HepG2 (cell line): ENCODE data around the gene PROCR. TPM values are rescaled to one million over a fixed set of nuclear protein-coding genes. Genes with fewer than 3 reads are reported as not detected.

ENCODE experiments used
- ARNTL ChIP-seq: sonication (generic); formaldehyde crosslinking; IDR thresholded peaks from 2 replicates; pipeline ENCODE4 v1.4.0; 2020; ENCODE audit warnings: mild to moderate bottlenecking, missing genetic modification reagents
- CBX1 ChIP-seq: IDR thresholded peaks from one replicate; pipeline ENCODE4 v1.6.1; 2016; ENCODE audit warnings: antibody characterized with exemption, low read depth
- TEAD3 ChIP-seq: optimal IDR thresholded peaks from 2 replicates; pipeline ENCODE3; 2016; ENCODE audit warnings: borderline replicate concordance
- YY1 ChIP-seq: IDR thresholded peaks from 2 replicates; pipeline ENCODE4 v1.6.1; 2011; ENCODE audit warnings: low read length, low read depth, moderate library complexity, mild to moderate bottlenecking; ENCODE audit not compliant: insufficient read depth, insufficient replicate concordance
- ZBTB3 ChIP-seq: sonication (generic); formaldehyde crosslinking; IDR thresholded peaks from 2 replicates; pipeline ENCODE4 v1.4.0; 2020; ENCODE audit warnings: low read depth, mild to moderate bottlenecking, moderate library complexity, missing genetic modification reagents, borderline replicate concordance
- ZNF326 ChIP-seq: sonication (generic); formaldehyde crosslinking; IDR thresholded peaks from 2 replicates; pipeline ENCODE4 v1.4.0; 2020; ENCODE audit warnings: missing genetic modification reagents, borderline replicate concordance
- ZNF431 ChIP-seq: sonication (generic); formaldehyde crosslinking; IDR thresholded peaks from 2 replicates; pipeline ENCODE4 v1.9.0; 2022; ENCODE audit warnings: missing genetic modification reagents, low read depth, mild to moderate bottlenecking, borderline replicate concordance
- ZNF451 ChIP-seq: sonication (generic); formaldehyde crosslinking; IDR thresholded peaks from 2 replicates; pipeline ENCODE4 v1.5.0; 2020; ENCODE audit warnings: mild to moderate bottlenecking, missing genetic modification reagents
- ZNF496 ChIP-seq: sonication (generic); formaldehyde crosslinking; IDR thresholded peaks from 2 replicates; pipeline ENCODE4 v1.8.1; 2023; ENCODE audit warnings: mild to moderate bottlenecking, moderate library complexity, missing genetic modification reagents; ENCODE audit not compliant: insufficient replicate concordance
- ZNF614 ChIP-seq: IDR thresholded peaks from 2 replicates; pipeline ENCODE4 v1.6.1; 2018; ENCODE audit warnings: missing biosample characterization, missing genetic modification reagents, inconsistent platforms, borderline replicate concordance
- ZNF619 ChIP-seq: sonication (generic); formaldehyde crosslinking; IDR thresholded peaks from 2 replicates; pipeline ENCODE4 v1.4.0; 2020; ENCODE audit warnings: mild to moderate bottlenecking, missing genetic modification reagents
- polyA plus RNA-seq, 8 experiments: library from polyadenylated mRNA; depleted of rRNA in 3 of 8; stranded (reverse) in 7 of 8; unstranded in 1 of 8; fragments of >200 nt; fragmentation: Illumina TruSeq in 4 of 8; extraction: Trizol in 4 of 8; gene quantifications; 2 replicates each; pipeline versions ENCODE4 v1.2.1 to v1.2.3, GENCODE V29; 2011 to 2016; ENCODE audit warnings: low read depth in 4 of 8, missing spikeins in 1 of 8, mixed read lengths in 1 of 8; ENCODE audit not compliant: insufficient read depth in 1 of 8
- total RNA-seq, 5 experiments: library from RNA; depleted of rRNA; stranded (reverse); fragments of >200 nt; fragmentation: Illumina TruSeq; extraction: Trizol; gene quantifications; 2 replicates each; pipeline ENCODE4 v1.2.3, GENCODE V29; 2016; ENCODE audit warnings: low read depth in 1 of 5
- TF ChIP-seq, protein P1 (sequence below): sonication (generic); formaldehyde crosslinking; IDR thresholded peaks from 2 replicates; pipeline ENCODE4 v1.4.0; 2020; ENCODE audit warnings: missing genetic modification reagents
- TF ChIP-seq, protein P2 (sequence below), 2 experiments: IDR thresholded peaks; 2 replicates each; pipeline ENCODE4 v1.6.1; 2011 to 2012; ENCODE audit warnings: low read length in 2 of 2, borderline replicate concordance in 1 of 2, low read depth in 1 of 2, mild to moderate bottlenecking in 1 of 2, moderate library complexity in 1 of 2
- TF ChIP-seq, protein P3 (sequence below): sonication (generic); formaldehyde crosslinking; conservative IDR thresholded peaks from 2 replicates; pipeline ENCODE4 v1.8.0; 2022; ENCODE audit warnings: mild to moderate bottlenecking, moderate library complexity, missing genetic modification reagents
- TF ChIP-seq, protein P4 (sequence below): sonication (generic); formaldehyde crosslinking; IDR thresholded peaks from 2 replicates; pipeline ENCODE4 v1.5.1; 2020; ENCODE audit warnings: mild to moderate bottlenecking, missing genetic modification reagents, borderline replicate concordance

Gene PROCR
- total and polyA plus RNA-seq, 2 of the 13 experiments (the other 11 are each of a cell fraction or from before 2014, with no cell fraction given), result 1.4 to 1.7 TPM

DNA sequence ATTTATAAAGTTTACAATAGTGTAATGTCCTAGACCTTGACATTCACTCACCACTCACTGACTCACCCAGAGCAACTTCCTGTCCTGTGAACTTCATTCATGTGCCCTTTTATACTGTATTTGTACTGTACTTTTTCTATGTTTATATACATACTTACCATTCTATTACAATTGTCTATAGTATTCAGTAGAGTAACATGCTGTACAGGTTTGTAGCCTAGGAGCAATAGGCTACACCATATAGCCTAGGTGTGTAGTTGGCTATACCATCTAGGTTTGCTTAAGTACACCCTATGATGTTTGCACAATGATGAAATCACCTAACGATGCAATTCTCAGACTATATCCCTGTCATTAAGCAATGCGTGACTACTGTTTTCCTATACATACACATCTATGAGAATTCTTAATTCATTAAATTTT lies 42.2 kb upstream of the PROCR start (continued):
- TF ChIP-seq ZNF496, result no peak
- TF ChIP-seq, protein P1, sequence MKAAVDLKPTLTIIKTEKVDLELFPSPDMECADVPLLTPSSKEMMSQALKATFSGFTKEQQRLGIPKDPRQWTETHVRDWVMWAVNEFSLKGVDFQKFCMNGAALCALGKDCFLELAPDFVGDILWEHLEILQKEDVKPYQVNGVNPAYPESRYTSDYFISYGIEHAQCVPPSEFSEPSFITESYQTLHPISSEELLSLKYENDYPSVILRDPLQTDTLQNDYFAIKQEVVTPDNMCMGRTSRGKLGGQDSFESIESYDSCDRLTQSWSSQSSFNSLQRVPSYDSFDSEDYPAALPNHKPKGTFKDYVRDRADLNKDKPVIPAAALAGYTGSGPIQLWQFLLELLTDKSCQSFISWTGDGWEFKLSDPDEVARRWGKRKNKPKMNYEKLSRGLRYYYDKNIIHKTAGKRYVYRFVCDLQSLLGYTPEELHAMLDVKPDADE, result no peak
- TF ChIP-seq ZNF619 (CRISPR knock-in tag), result no peak
- no peak for TF ChIP-seq ZNF451 (CRISPR knock-in tag)
- 0 out of 2 replicates have a peak, but pooled peaks have one; percentile 58 for TF ChIP-seq ZNF614 (CRISPR knock-in tag)
- TF ChIP-seq ZNF326 (CRISPR knock-in tag), result no peak
- TF ChIP-seq, protein P2, sequence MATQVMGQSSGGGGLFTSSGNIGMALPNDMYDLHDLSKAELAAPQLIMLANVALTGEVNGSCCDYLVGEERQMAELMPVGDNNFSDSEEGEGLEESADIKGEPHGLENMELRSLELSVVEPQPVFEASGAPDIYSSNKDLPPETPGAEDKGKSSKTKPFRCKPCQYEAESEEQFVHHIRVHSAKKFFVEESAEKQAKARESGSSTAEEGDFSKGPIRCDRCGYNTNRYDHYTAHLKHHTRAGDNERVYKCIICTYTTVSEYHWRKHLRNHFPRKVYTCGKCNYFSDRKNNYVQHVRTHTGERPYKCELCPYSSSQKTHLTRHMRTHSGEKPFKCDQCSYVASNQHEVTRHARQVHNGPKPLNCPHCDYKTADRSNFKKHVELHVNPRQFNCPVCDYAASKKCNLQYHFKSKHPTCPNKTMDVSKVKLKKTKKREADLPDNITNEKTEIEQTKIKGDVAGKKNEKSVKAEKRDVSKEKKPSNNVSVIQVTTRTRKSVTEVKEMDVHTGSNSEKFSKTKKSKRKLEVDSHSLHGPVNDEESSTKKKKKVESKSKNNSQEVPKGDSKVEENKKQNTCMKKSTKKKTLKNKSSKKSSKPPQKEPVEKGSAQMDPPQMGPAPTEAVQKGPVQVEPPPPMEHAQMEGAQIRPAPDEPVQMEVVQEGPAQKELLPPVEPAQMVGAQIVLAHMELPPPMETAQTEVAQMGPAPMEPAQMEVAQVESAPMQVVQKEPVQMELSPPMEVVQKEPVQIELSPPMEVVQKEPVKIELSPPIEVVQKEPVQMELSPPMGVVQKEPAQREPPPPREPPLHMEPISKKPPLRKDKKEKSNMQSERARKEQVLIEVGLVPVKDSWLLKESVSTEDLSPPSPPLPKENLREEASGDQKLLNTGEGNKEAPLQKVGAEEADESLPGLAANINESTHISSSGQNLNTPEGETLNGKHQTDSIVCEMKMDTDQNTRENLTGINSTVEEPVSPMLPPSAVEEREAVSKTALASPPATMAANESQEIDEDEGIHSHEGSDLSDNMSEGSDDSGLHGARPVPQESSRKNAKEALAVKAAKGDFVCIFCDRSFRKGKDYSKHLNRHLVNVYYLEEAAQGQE (IDR thresholded peaks at IDR 0.05; ENCODE audit: borderline replicate concordance in 1 of 2, low read depth in 1 of 2, low read length in 2 of 2), result no peak
- TF ChIP-seq TEAD3, result peak; percentile 39
- TF ChIP-seq ZBTB3 (CRISPR knock-in tag), result no peak
- TF ChIP-seq, protein P3, sequence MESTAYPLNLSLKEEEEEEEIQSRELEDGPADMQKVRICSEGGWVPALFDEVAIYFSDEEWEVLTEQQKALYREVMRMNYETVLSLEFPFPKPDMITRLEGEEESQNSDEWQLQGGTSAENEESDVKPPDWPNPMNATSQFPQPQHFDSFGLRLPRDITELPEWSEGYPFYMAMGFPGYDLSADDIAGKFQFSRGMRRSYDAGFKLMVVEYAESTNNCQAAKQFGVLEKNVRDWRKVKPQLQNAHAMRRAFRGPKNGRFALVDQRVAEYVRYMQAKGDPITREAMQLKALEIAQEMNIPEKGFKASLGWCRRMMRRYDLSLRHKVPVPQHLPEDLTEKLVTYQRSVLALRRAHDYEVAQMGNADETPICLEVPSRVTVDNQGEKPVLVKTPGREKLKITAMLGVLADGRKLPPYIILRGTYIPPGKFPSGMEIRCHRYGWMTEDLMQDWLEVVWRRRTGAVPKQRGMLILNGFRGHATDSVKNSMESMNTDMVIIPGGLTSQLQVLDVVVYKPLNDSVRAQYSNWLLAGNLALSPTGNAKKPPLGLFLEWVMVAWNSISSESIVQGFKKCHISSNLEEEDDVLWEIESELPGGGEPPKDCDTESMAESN, result no peak
- TF ChIP-seq ZNF431, result no peak
- no peak for TF ChIP-seq ARNTL
- TF ChIP-seq YY1, result no peak
- TF ChIP-seq CBX1, result no peak
- TF ChIP-seq, protein P4, sequence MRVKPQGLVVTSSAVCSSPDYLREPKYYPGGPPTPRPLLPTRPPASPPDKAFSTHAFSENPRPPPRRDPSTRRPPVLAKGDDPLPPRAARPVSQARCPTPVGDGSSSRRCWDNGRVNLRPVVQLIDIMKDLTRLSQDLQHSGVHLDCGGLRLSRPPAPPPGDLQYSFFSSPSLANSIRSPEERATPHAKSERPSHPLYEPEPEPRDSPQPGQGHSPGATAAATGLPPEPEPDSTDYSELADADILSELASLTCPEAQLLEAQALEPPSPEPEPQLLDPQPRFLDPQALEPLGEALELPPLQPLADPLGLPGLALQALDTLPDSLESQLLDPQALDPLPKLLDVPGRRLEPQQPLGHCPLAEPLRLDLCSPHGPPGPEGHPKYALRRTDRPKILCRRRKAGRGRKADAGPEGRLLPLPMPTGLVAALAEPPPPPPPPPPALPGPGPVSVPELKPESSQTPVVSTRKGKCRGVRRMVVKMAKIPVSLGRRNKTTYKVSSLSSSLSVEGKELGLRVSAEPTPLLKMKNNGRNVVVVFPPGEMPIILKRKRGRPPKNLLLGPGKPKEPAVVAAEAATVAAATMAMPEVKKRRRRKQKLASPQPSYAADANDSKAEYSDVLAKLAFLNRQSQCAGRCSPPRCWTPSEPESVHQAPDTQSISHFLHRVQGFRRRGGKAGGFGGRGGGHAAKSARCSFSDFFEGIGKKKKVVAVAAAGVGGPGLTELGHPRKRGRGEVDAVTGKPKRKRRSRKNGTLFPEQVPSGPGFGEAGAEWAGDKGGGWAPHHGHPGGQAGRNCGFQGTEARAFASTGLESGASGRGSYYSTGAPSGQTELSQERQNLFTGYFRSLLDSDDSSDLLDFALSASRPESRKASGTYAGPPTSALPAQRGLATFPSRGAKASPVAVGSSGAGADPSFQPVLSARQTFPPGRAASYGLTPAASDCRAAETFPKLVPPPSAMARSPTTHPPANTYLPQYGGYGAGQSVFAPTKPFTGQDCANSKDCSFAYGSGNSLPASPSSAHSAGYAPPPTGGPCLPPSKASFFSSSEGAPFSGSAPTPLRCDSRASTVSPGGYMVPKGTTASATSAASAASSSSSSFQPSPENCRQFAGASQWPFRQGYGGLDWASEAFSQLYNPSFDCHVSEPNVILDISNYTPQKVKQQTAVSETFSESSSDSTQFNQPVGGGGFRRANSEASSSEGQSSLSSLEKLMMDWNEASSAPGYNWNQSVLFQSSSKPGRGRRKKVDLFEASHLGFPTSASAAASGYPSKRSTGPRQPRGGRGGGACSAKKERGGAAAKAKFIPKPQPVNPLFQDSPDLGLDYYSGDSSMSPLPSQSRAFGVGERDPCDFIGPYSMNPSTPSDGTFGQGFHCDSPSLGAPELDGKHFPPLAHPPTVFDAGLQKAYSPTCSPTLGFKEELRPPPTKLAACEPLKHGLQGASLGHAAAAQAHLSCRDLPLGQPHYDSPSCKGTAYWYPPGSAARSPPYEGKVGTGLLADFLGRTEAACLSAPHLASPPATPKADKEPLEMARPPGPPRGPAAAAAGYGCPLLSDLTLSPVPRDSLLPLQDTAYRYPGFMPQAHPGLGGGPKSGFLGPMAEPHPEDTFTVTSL (CRISPR knock-in tag), result peak; percentile 39; the same call in 1 of the 2 replicates
